GM23338 (cell line): ENCODE measurements around the gene ADCK2. TPM values are rescaled to one million over a fixed set of nuclear protein-coding genes. Genes with fewer than 3 reads are reported as not detected.

Experiments
- ATAC-seq: fragments of 200-7000 bp; cut with Tn5 transposase; 3 replicates; pipeline ENCODE4 v1.9.1; 2020
- DNase-seq: peaks from one replicate; pipeline ENCODE4 v3.0.0-alpha.2; 2015; ENCODE audit warnings: low spot score
- H2AFZ ChIP-seq: fragments of 200-600 bp; sonication (generic); 2 replicates; pipeline ENCODE4 v1.8.0; 2016; ENCODE audit warnings: antibody characterized with exemption, mild to moderate bottlenecking, moderate library complexity
- H3F3A ChIP-seq: fragments of 200-600 bp; sonication (generic); replicated peaks from 2 replicates; pipeline ENCODE4 v1.8.0; 2017; ENCODE audit warnings: antibody characterized with exemption, mixed run types, low read depth
- H3K27ac ChIP-seq: fragments of 200-600 bp; sonication (generic); 2 replicates; pipeline ENCODE4 v1.6.1; 2016; ENCODE audit warnings: low read depth
- H3K27me3 ChIP-seq: fragments of 200-600 bp; sonication (generic); 2 replicates; pipeline ENCODE4 v1.8.0; 2016; ENCODE audit warnings: mild to moderate bottlenecking, mixed run types, moderate library complexity; ENCODE audit not compliant: insufficient read depth
- H3K36me3 ChIP-seq: fragments of 200-600 bp; sonication (generic); 2 replicates; pipeline ENCODE4 v1.8.0; 2016; ENCODE audit warnings: mild to moderate bottlenecking; ENCODE audit not compliant: insufficient read depth
- H3K4me1 ChIP-seq: fragments of 200-600 bp; sonication (generic); 2 replicates; pipeline ENCODE4 v1.8.0; 2016; ENCODE audit warnings: mild to moderate bottlenecking, moderate library complexity; ENCODE audit not compliant: insufficient read depth
- H3K4me2 ChIP-seq: fragments of 200-600 bp; sonication (generic); 2 replicates; pipeline ENCODE4 v1.7.1; 2017; ENCODE audit warnings: mixed run types
- H3K4me3 ChIP-seq: fragments of 200-600 bp; sonication (generic); 2 replicates; pipeline ENCODE4 v1.6.1; 2016; ENCODE audit warnings: mixed run types
- H3K79me2 ChIP-seq: fragments of 200-600 bp; sonication (generic); replicated peaks from 2 replicates; pipeline ENCODE4 v1.8.0; 2017; ENCODE audit warnings: mild to moderate bottlenecking; ENCODE audit not compliant: insufficient read depth
- H3K9me2 ChIP-seq: fragments of 200-600 bp; sonication (generic); 2 replicates; pipeline ENCODE4 v1.8.0; 2017; ENCODE audit not compliant: insufficient read depth
- H4K20me1 ChIP-seq: fragments of 200-600 bp; sonication (generic); replicated peaks from 2 replicates; pipeline ENCODE4 v1.8.0; 2017; ENCODE audit warnings: mild to moderate bottlenecking; ENCODE audit not compliant: insufficient read depth
- H3K27ac Mint-ChIP-seq: 2 replicates; pipeline ENCODE4 v1.8.0; 2020; ENCODE audit warnings: inconsistent platforms, mild to moderate bottlenecking, moderate library complexity, mixed read lengths
- H3K27me3 Mint-ChIP-seq: 3 replicates; pipeline ENCODE4 v1.8.0; 2022; ENCODE audit warnings: low read depth, mild to moderate bottlenecking, moderate library complexity, mixed read lengths, inconsistent platforms; ENCODE audit not compliant: insufficient read depth, poor library complexity
- H3K36me3 Mint-ChIP-seq: 3 replicates; pipeline ENCODE4 v1.8.0; 2021; ENCODE audit warnings: low read depth, mild to moderate bottlenecking, inconsistent platforms, moderate library complexity, mixed read lengths
- H3K4me1 Mint-ChIP-seq: 3 replicates; pipeline ENCODE4 v1.8.0; 2020; ENCODE audit warnings: mild to moderate bottlenecking, inconsistent platforms, mixed read lengths
- H3K4me3 Mint-ChIP-seq: 3 replicates; pipeline ENCODE4 v1.8.0; 2021; ENCODE audit warnings: moderate library complexity, mild to moderate bottlenecking, inconsistent platforms, mixed read lengths
- H3K9me3 Mint-ChIP-seq: 3 replicates; pipeline ENCODE4 v1.8.0; 2020; ENCODE audit warnings: moderate library complexity, mild to moderate bottlenecking, inconsistent platforms, mixed read lengths
- CTCF ChIP-seq, 2 experiments: fragments of 200-600 bp in 1 of 2; sonication (generic) in 1 of 2; conservative IDR thresholded peaks; 2 replicates each; pipeline versions ENCODE4 v1.5.1 to v1.6.1; 2016 to 2017; ENCODE audit warnings: antibody characterized with exemption in 2 of 2, low read depth in 2 of 2, mild to moderate bottlenecking in 2 of 2, moderate library complexity in 1 of 2
- EZH2 ChIP-seq: fragments of 200-600 bp; sonication (generic); IDR thresholded peaks from one replicate; pipeline ENCODE4 v1.8.0; 2017; ENCODE audit warnings: antibody characterized with exemption, mild to moderate bottlenecking, low read depth; ENCODE audit not compliant: unreplicated experiment
- NANOG ChIP-seq: IDR thresholded peaks from 2 replicates; pipeline ENCODE4 v1.6.1; 2016; ENCODE audit warnings: antibody characterized with exemption, borderline replicate concordance
- POLR2AphosphoS5 ChIP-seq: IDR thresholded peaks from 2 replicates; pipeline ENCODE4 v1.6.1; 2016; ENCODE audit warnings: antibody characterized with exemption, low read depth
- ZNF114 ChIP-seq: fragments of 250-450 bp; sonication (Bioruptor Pico); IDR thresholded peaks from 2 replicates; pipeline ENCODE4 v1.5.0; 2020; ENCODE audit warnings: mild to moderate bottlenecking, moderate library complexity
- polyA plus RNA-seq: library from polyadenylated mRNA; unstranded; fragments of >200 nt; fragmentation: Nextera tagmentation; extraction: Ambion mirVana; gene quantifications from 2 replicates; pipeline ENCODE4 v1.2.1, GENCODE V29; 2016
- total RNA-seq: library from RNA; depleted of rRNA; stranded (reverse); fragments of >200 nt; shearing (Covaris generic); gene quantifications from 2 replicates; pipeline ENCODE4 v1.2.3, GENCODE V29; 2014
- TF ChIP-seq, protein P1 (sequence below): fragments of 250-450 bp; sonication (Bioruptor Pico); IDR thresholded peaks from 2 replicates; pipeline ENCODE4 v1.5.0; 2020; ENCODE audit warnings: mild to moderate bottlenecking, moderate library complexity
- TF ChIP-seq, protein P2 (sequence below): IDR thresholded peaks from one replicate; pipeline ENCODE4 v1.6.1; 2018; ENCODE audit warnings: antibody characterized with exemption; ENCODE audit not compliant: unreplicated experiment

ADCK2 gene
- total and polyA plus RNA-seq, 2 experiments from 2014 or later, result 4.7 to 14.4 TPM

- no peak for TF ChIP-seq CTCF (conservative IDR thresholded peaks at IDR 0.05; ENCODE audit: low read depth in 2 of 2)
- TF ChIP-seq POLR2AphosphoS5, result no peak
- TF ChIP-seq ZNF114 (CRISPR knock-in tag), result no peak
Observed at GRCh38 chr7:140671966-140672365, 779 bp upstream of the ADCK2 start (continued).

DNA sequence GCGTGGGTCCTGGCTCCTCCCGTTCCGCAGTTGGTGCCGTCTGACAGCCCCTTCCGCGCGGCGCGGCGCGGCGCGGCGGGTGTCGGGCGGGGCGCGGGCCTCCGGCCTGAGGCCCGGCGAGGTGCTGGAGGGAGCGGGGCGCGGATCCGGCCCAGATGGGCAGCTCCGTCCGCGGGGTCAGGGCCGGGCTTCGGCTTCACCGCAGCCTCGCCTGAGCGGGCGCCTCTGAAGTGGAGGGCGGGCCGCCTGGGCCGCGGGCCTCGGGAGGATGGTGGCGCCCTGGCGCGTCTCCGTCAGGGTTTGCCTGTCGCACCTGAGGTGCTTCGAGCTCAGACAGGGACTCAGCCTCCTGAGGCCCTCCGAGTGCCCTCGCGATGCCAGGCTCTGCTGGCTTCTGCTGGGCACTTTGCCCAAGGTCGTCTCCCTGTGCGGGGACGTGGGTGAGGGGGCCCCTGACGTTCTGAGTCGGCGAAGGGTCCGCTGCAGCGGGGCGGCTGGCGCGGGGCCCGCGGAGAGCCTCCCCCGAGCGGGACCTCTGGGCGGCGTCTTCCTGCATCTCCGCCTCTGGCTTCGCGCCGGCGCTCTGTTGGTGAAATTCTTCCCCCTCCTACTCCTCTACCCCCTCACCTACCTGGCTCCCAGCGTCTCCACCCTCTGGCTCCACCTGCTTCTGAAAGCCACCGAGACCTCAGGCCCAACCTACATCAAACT, 473 bp downstream of the ADCK2 start:
- no peaks in the 10 kb centered on the region for H3K36me3 ChIP-seq
- H3K79me2 ChIP-seq, result no peaks in the 10 kb centered on the region
- peaks cover 6% of the 10 kb centered on the region; the same call in 1 of the 2 replicates for H4K20me1 ChIP-seq
- Mint-ChIP-seq H3K27ac (no peak overlapping the region), H3K4me1 (peaks cover 17% of the 10 kb centered on the region), H3K4me3 (peak overlapping the region; percentile 75), H3K27me3 (peaks cover 18% of the 10 kb centered on the region), H3K9me3 (no peaks in the 10 kb centered on the region; the same call in 2 of the 3 replicates), H3K36me3 (no peaks in the 10 kb centered on the region; the same call in 2 of the 3 replicates)
- no peaks in the 10 kb centered on the region for H3K9me2 ChIP-seq
- DNase-seq (peak; percentile 82), ATAC-seq (peak; percentile 80)
- 0 out of 2 replicates have a peak, but pooled peaks cover 5% of the 10 kb centered on the region for H3K27me3 ChIP-seq
- no peak overlapping the region for H3K27ac ChIP-seq
- peaks cover 25% of the 10 kb centered on the region for H3K4me1 ChIP-seq
- 0 out of 2 replicates have a peak, but pooled peaks cover 3% of the 10 kb centered on the region for H3F3A ChIP-seq
- H3K4me2 ChIP-seq, result peak overlapping the region; percentile 93
- peak overlapping the region; percentile 72 for H3K4me3 ChIP-seq
- no peak for TF ChIP-seq CTCF (conservative IDR thresholded peaks at IDR 0.05; ENCODE audit: low read depth in 2 of 2)
- TF ChIP-seq EZH2, result no peak
- TF ChIP-seq, protein P1, sequence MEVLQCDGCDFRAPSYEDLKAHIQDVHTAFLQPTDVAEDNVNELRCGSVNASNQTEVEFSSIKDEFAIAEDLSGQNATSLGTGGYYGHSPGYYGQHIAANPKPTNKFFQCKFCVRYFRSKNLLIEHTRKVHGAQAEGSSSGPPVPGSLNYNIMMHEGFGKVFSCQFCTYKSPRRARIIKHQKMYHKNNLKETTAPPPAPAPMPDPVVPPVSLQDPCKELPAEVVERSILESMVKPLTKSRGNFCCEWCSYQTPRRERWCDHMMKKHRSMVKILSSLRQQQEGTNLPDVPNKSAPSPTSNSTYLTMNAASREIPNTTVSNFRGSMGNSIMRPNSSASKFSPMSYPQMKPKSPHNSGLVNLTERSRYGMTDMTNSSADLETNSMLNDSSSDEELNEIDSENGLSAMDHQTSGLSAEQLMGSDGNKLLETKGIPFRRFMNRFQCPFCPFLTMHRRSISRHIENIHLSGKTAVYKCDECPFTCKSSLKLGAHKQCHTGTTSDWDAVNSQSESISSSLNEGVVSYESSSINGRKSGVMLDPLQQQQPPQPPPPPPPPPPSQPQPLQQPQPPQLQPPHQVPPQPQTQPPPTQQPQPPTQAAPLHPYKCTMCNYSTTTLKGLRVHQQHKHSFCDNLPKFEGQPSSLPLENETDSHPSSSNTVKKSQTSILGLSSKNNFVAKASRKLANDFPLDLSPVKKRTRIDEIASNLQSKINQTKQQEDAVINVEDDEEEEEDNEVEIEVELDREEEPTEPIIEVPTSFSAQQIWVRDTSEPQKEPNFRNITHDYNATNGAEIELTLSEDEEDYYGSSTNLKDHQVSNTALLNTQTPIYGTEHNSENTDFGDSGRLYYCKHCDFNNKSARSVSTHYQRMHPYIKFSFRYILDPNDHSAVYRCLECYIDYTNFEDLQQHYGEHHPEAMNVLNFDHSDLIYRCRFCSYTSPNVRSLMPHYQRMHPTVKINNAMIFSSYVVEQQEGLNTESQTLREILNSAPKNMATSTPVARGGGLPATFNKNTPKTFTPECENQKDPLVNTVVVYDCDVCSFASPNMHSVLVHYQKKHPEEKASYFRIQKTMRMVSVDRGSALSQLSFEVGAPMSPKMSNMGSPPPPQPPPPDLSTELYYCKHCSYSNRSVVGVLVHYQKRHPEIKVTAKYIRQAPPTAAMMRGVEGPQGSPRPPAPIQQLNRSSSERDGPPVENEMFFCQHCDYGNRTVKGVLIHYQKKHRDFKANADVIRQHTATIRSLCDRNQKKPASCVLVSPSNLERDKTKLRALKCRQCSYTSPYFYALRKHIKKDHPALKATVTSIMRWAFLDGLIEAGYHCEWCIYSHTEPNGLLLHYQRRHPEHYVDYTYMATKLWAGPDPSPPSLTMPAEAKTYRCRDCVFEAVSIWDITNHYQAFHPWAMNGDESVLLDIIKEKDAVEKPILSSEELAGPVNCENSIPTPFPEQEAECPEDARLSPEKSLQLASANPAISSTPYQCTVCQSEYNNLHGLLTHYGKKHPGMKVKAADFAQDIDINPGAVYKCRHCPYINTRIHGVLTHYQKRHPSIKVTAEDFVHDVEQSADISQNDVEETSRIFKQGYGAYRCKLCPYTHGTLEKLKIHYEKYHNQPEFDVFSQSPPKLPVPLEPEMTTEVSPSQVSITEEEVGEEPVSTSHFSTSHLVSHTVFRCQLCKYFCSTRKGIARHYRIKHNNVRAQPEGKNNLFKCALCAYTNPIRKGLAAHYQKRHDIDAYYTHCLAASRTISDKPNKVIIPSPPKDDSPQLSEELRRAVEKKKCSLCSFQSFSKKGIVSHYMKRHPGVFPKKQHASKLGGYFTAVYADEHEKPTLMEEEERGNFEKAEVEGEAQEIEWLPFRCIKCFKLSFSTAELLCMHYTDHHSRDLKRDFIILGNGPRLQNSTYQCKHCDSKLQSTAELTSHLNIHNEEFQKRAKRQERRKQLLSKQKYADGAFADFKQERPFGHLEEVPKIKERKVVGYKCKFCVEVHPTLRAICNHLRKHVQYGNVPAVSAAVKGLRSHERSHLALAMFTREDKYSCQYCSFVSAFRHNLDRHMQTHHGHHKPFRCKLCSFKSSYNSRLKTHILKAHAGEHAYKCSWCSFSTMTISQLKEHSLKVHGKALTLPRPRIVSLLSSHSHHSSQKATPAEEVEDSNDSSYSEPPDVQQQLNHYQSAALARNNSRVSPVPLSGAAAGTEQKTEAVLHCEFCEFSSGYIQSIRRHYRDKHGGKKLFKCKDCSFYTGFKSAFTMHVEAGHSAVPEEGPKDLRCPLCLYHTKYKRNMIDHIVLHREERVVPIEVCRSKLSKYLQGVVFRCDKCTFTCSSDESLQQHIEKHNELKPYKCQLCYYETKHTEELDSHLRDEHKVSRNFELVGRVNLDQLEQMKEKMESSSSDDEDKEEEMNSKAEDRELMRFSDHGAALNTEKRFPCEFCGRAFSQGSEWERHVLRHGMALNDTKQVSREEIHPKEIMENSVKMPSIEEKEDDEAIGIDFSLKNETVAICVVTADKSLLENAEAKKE (CRISPR knock-in tag), result peak; percentile 60; the same call in 1 of the 2 replicates
- TF ChIP-seq POLR2AphosphoS5, result peak; percentile 49; the same call in 1 of the 2 replicates
- TF ChIP-seq, protein P2, sequence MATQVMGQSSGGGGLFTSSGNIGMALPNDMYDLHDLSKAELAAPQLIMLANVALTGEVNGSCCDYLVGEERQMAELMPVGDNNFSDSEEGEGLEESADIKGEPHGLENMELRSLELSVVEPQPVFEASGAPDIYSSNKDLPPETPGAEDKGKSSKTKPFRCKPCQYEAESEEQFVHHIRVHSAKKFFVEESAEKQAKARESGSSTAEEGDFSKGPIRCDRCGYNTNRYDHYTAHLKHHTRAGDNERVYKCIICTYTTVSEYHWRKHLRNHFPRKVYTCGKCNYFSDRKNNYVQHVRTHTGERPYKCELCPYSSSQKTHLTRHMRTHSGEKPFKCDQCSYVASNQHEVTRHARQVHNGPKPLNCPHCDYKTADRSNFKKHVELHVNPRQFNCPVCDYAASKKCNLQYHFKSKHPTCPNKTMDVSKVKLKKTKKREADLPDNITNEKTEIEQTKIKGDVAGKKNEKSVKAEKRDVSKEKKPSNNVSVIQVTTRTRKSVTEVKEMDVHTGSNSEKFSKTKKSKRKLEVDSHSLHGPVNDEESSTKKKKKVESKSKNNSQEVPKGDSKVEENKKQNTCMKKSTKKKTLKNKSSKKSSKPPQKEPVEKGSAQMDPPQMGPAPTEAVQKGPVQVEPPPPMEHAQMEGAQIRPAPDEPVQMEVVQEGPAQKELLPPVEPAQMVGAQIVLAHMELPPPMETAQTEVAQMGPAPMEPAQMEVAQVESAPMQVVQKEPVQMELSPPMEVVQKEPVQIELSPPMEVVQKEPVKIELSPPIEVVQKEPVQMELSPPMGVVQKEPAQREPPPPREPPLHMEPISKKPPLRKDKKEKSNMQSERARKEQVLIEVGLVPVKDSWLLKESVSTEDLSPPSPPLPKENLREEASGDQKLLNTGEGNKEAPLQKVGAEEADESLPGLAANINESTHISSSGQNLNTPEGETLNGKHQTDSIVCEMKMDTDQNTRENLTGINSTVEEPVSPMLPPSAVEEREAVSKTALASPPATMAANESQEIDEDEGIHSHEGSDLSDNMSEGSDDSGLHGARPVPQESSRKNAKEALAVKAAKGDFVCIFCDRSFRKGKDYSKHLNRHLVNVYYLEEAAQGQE, result no peak
- TF ChIP-seq NANOG, result no peak
- peak overlapping the region; percentile 90 for H2AFZ ChIP-seq
